ENCODE measurements around the gene BID. TPM values are rescaled to one million over a fixed set of nuclear protein-coding genes. Genes with fewer than 3 reads are reported as not detected.

The BID gene
- total and polyA plus RNA-seq, 2 donors from 2014 or later = 10.6 to 12.5 TPM

- TF ChIP-seq CTCF (IDR thresholded peaks at IDR 0.05; ENCODE audit: borderline replicate concordance, extremely low read depth, insufficient read depth) = no peak
- intact Hi-C loops (cut with DNase I) = no loop called here
- Histone ChIP-seq H3K9me3 (ENCODE audit: control insufficient read depth in 2 of 3, insufficient read depth in 1 of 3, low read length in 3 of 3) (no peaks in the 10 kb centered on the region), H3K27ac (ENCODE audit: low read depth in 2 of 2, low read length in 2 of 2) (no peak overlapping the region), H3K4me1 (ENCODE audit: control insufficient read depth in 2 of 3, insufficient read depth in 2 of 3, low read depth in 1 of 3, low read length in 3 of 3) (peaks cover 0 to 8% (median 3%) of the 10 kb centered on the region in 3 donors), H3K9ac (ENCODE audit: low read length in 3 of 3) (no peak overlapping the region), H3K4me3 (ENCODE audit: low read length in 3 of 3) (no peak overlapping the region), H3K36me3 (ENCODE audit: control insufficient read depth in 2 of 3, insufficient read depth in 3 of 3, low read length in 3 of 3) (peaks cover 0 to 8% (median 7%) of the 10 kb centered on the region in 3 donors), H3K27me3 (ENCODE audit: control insufficient read depth, insufficient read depth, low read length) (no peaks in the 10 kb centered on the region)
- FAIRE-seq (no peak), DNase-seq (no peak)
Measured at GRCh38 chr22:17791196-17791595, 16.9 kb upstream of the BID start.

GRCh38 chr22:17789379-17790200, 15.3 kb upstream of the BID start:
- Histone ChIP-seq H3K27ac (ENCODE audit: low read depth in 2 of 2, low read length in 2 of 2) (no peak overlapping the region), H3K9me3 (ENCODE audit: control insufficient read depth in 2 of 3, insufficient read depth in 1 of 3, low read length in 3 of 3) (no peaks in the 10 kb centered on the region), H3K27me3 (ENCODE audit: control insufficient read depth, insufficient read depth, low read length) (no peaks in the 10 kb centered on the region), H3K9ac (ENCODE audit: low read length in 3 of 3) (no peak overlapping the region), H3K4me3 (ENCODE audit: low read length in 3 of 3) (no peak overlapping the region), H3K36me3 (ENCODE audit: control insufficient read depth in 2 of 3, insufficient read depth in 3 of 3, low read length in 3 of 3) (peaks cover 0 to 7% (median 4%) of the 10 kb centered on the region in 3 donors), H3K4me1 (ENCODE audit: control insufficient read depth in 2 of 3, insufficient read depth in 2 of 3, low read depth in 1 of 3, low read length in 3 of 3) (no peaks in the 10 kb centered on the region)
- intact Hi-C loops (cut with DNase I) = no loop called here
- DNase-seq = no peak
- TF ChIP-seq CTCF (IDR thresholded peaks at IDR 0.05; ENCODE audit: borderline replicate concordance, extremely low read depth, insufficient read depth) = no peak
- FAIRE-seq = no peak

- DNase-seq = no peak
- TF ChIP-seq CTCF (IDR thresholded peaks at IDR 0.05; ENCODE audit: borderline replicate concordance, extremely low read depth, insufficient read depth) = no peak
- FAIRE-seq = no peak
Measured at GRCh38 chr22:17788528-17789378, 14.5 kb upstream of the BID start.

More at GRCh38 chr22:17788528-17789378, 14.5 kb upstream of the BID start:
- no peaks in the 10 kb centered on the region for H3K27me3 ChIP-seq (ENCODE audit: control insufficient read depth, insufficient read depth, low read length)
- no peaks in the 10 kb centered on the region for H3K4me1 ChIP-seq (ENCODE audit: control insufficient read depth in 2 of 3, insufficient read depth in 2 of 3, low read depth in 1 of 3, low read length in 3 of 3)
- no peak overlapping the region for H3K9ac ChIP-seq (ENCODE audit: low read length in 3 of 3)
- H3K9me3 ChIP-seq (ENCODE audit: control insufficient read depth in 2 of 3, insufficient read depth in 1 of 3, low read length in 3 of 3) = no peaks in the 10 kb centered on the region
- H3K4me3 ChIP-seq (ENCODE audit: low read length in 3 of 3) = no peak overlapping the region
- intact Hi-C loops (cut with DNase I) = no loop called here
- H3K27ac ChIP-seq (ENCODE audit: low read depth in 2 of 2, low read length in 2 of 2) = no peak overlapping the region
- H3K36me3 ChIP-seq (ENCODE audit: control insufficient read depth in 2 of 3, insufficient read depth in 3 of 3, low read length in 3 of 3) = peaks cover 0 to 7% (median 4%) of the 10 kb centered on the region in 3 donors
